Measurements from ENCODE around the gene ADCYAP1R1.
A peak's percentile ranks its signal among the peaks of the same experiment; 100 is the strongest.

DNA sequence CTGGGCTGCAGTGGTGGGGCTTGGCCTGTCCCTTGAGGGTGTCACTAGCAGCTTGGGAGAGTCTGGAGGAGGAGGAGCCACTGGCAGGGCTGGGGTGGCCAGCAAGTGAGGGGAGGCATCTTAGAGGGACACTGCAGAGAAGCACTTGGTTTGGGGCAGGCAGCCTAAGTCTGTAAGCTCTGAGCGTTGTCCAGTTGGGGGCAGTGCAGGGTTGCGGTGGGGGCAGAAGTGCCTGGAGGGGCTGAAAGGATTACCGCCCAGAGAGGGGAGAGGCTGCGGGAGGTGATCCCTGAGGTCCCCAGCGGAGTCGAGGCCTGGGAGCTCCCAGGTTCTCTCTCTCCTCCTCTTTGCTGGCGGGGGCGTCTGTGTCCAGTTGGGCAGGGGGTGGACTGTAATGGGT lies 7.4 kb downstream of the ADCYAP1R1 start:
- TF ChIP-seq, protein P1, sequence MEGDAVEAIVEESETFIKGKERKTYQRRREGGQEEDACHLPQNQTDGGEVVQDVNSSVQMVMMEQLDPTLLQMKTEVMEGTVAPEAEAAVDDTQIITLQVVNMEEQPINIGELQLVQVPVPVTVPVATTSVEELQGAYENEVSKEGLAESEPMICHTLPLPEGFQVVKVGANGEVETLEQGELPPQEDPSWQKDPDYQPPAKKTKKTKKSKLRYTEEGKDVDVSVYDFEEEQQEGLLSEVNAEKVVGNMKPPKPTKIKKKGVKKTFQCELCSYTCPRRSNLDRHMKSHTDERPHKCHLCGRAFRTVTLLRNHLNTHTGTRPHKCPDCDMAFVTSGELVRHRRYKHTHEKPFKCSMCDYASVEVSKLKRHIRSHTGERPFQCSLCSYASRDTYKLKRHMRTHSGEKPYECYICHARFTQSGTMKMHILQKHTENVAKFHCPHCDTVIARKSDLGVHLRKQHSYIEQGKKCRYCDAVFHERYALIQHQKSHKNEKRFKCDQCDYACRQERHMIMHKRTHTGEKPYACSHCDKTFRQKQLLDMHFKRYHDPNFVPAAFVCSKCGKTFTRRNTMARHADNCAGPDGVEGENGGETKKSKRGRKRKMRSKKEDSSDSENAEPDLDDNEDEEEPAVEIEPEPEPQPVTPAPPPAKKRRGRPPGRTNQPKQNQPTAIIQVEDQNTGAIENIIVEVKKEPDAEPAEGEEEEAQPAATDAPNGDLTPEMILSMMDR (IDR thresholded peaks at IDR 0.05; ENCODE audit: low read depth, low read length, poor library complexity, severe bottlenecking) = peak; percentile 28
- no peak for TF ChIP-seq EZH2phosphoT487 (IDR thresholded peaks at IDR 0.05; ENCODE audit: borderline replicate concordance, low read length)

Data from DOHH2 (cell line).